ENCODE data around the gene XCL1.
A peak's percentile ranks its signal among the peaks of the same experiment; 100 is the strongest.
"Not testable (repeated sequence)": the region's sequence is repeated elsewhere in the genome, so short reads cannot be mapped to it uniquely, and the experiment has no call there.

XCL1 gene

GRCh38 chr1:168576245-168576688 is at the start of gene XCL1:
Gene XCL1 (plus strand): TSS chr1:168576605. CDS start chr1:168576638, 33 bp downstream.
- DNase-seq (ENCODE audit: insufficient read length, low spot score): not testable (repeated sequence)
- peak; percentile 42 for FAIRE-seq

- DNase-seq (ENCODE audit: insufficient read length, low spot score) (no peak), FAIRE-seq (no peak)
Measured at GRCh38 chr1:168529518-168529917, 46.9 kb upstream of the XCL1 start.

GRCh38 chr1:168531615-168532345 is 44.6 kb upstream of the XCL1 start:
- DNase-seq (ENCODE audit: insufficient read length, low spot score): no peak
- no peak for FAIRE-seq

- peak; percentile 27 for DNase-seq (ENCODE audit: insufficient read length, low spot score)
- peak; percentile 76 for FAIRE-seq
Measured at GRCh38 chr1:168535536-168535935, 40.9 kb upstream of the XCL1 start.

- FAIRE-seq; DNase-seq (ENCODE audit: insufficient read length, low spot score): not testable (repeated sequence)
Measured at GRCh38 chr1:168540798-168541197, 35.6 kb upstream of the XCL1 start.

GRCh38 chr1:168542978-168543377 is 33.4 kb upstream of the XCL1 start:
- not testable (repeated sequence) for DNase-seq (ENCODE audit: insufficient read length, low spot score); FAIRE-seq

- FAIRE-seq: peak; percentile 44
- not testable (repeated sequence) for DNase-seq (ENCODE audit: insufficient read length, low spot score)
Measured at GRCh38 chr1:168543840-168544498, 32.4 kb upstream of the XCL1 start, which contains the start of gene XCL2. Gene XCL2 (minus strand): TSS chr1:168543997. CDS start chr1:168543964, 33 bp downstream.

- FAIRE-seq: peak; percentile 74
- not testable (repeated sequence) for DNase-seq (ENCODE audit: insufficient read length, low spot score)
Measured at GRCh38 chr1:168545678-168546552, 30.5 kb upstream of the XCL1 start.

GRCh38 chr1:168546553-168546895 is 29.9 kb upstream of the XCL1 start:
- FAIRE-seq; DNase-seq (ENCODE audit: insufficient read length, low spot score): not testable (repeated sequence)

GRCh38 chr1:168550971-168551370 is 25.4 kb upstream of the XCL1 start:
- DNase-seq (ENCODE audit: insufficient read length, low spot score) (no peak), FAIRE-seq (no peak)

GRCh38 chr1:168551688-168552087 is 24.7 kb upstream of the XCL1 start:
- DNase-seq (ENCODE audit: insufficient read length, low spot score) (no peak), FAIRE-seq (no peak)

GRCh38 chr1:168552961-168553360 is 23.4 kb upstream of the XCL1 start:
- no peak for DNase-seq (ENCODE audit: insufficient read length, low spot score)
- no peak for FAIRE-seq

- FAIRE-seq (peak; percentile 96), DNase-seq (ENCODE audit: insufficient read length, low spot score) (no peak)
Measured at GRCh38 chr1:168553680-168554553, 22.5 kb upstream of the XCL1 start.

- FAIRE-seq (peak; percentile 87), DNase-seq (ENCODE audit: insufficient read length, low spot score) (no peak)
Measured at GRCh38 chr1:168554603-168555483, 21.6 kb upstream of the XCL1 start.

GRCh38 chr1:168555508-168556046 is 20.8 kb upstream of the XCL1 start:
- FAIRE-seq (no peak), DNase-seq (ENCODE audit: insufficient read length, low spot score) (no peak)

- DNase-seq (ENCODE audit: insufficient read length, low spot score): no peak
- peak; percentile 76 for FAIRE-seq
Measured at GRCh38 chr1:168556647-168557046, 19.8 kb upstream of the XCL1 start.

GRCh38 chr1:168560370-168560769 is 16.0 kb upstream of the XCL1 start:
- FAIRE-seq: no peak
- no peak for DNase-seq (ENCODE audit: insufficient read length, low spot score)

- FAIRE-seq (no peak), DNase-seq (ENCODE audit: insufficient read length, low spot score) (no peak)
Measured at GRCh38 chr1:168561989-168562388, 14.4 kb upstream of the XCL1 start.

GRCh38 chr1:168565825-168566224 is 10.6 kb upstream of the XCL1 start:
- FAIRE-seq: no peak
- no peak for DNase-seq (ENCODE audit: insufficient read length, low spot score)
